Adrenal gland (tissue), 5 donors: ENCODE measurements around the gene ITGA7.

Source experiments
- POLR2A ChIP-seq, 2 donors: fragments of 450-650 bp; IDR thresholded peaks; one replicate each; pipeline ENCODE4 v1.6.1; 2017; ENCODE audit warnings: antibody characterized with exemption in 2 of 2, mild to moderate bottlenecking in 2 of 2, moderate library complexity in 1 of 2
- TF ChIP-seq, protein P1 (sequence below), 6 experiments: fragments of 450-650 bp in 4 of 6; fragments of 200-600 bp in 2 of 6; sonication (generic) in 1 of 6; IDR thresholded peaks; 1 replicate in 5 of 6; 2 replicates in 1 of 6; pipeline versions ENCODE4 v1.5.1 to v1.8.0; 2016 to 2021; ENCODE audit warnings: antibody characterized with exemption in 6 of 6, mild to moderate bottlenecking in 2 of 6, moderate library complexity in 1 of 6
- donor health status: DM: no; HTN: no; CAD: no.

DNA sequence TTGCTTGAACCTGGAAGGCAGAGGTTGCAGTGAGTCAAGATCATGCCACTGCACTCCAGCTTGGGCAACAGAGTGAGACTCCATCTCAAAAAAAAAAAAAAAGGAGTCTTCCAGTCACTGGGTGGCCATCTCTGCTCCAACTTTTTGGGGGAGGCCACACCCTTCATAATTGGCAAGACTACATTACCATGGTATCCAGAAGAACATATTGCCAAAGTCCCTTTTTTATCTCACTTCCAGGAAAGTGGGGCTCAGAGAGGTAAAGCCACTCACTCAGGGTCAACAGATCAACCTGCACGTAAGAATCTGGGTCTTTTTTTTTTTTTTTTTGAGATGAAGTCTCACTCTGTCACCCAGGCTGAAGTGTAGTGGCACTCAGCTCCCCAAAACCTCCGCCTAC lies 26.2 kb upstream of the ITGA7 start:
- TF ChIP-seq, protein P1, sequence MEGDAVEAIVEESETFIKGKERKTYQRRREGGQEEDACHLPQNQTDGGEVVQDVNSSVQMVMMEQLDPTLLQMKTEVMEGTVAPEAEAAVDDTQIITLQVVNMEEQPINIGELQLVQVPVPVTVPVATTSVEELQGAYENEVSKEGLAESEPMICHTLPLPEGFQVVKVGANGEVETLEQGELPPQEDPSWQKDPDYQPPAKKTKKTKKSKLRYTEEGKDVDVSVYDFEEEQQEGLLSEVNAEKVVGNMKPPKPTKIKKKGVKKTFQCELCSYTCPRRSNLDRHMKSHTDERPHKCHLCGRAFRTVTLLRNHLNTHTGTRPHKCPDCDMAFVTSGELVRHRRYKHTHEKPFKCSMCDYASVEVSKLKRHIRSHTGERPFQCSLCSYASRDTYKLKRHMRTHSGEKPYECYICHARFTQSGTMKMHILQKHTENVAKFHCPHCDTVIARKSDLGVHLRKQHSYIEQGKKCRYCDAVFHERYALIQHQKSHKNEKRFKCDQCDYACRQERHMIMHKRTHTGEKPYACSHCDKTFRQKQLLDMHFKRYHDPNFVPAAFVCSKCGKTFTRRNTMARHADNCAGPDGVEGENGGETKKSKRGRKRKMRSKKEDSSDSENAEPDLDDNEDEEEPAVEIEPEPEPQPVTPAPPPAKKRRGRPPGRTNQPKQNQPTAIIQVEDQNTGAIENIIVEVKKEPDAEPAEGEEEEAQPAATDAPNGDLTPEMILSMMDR (IDR thresholded peaks at IDR 0.05) = no peak
- no peak for TF ChIP-seq POLR2A (IDR thresholded peaks at IDR 0.05)
